ENCODE measurements around the gene NFATC2IP.
"Not testable (repeated sequence)": the region's sequence is repeated elsewhere in the genome, so short reads cannot be mapped to it uniquely, and the experiment has no call there.

Gene NFATC2IP

GRCh38 chr16:28998837-28999236 lies 48.1 kb downstream of the NFATC2IP start:
- DNase-seq (ENCODE audit: low read depth) = no peak

GRCh38 chr16:28999577-28999976 lies 48.8 kb downstream of the NFATC2IP start:
- DNase-seq (ENCODE audit: low read depth) = no peak

- no peak for DNase-seq (ENCODE audit: low read depth)
Observed at GRCh38 chr16:29000019-29000418, 49.3 kb downstream of the NFATC2IP start.

GRCh38 chr16:29004496-29005139 lies 53.9 kb downstream of the NFATC2IP start:
- DNase-seq (ENCODE audit: low read depth) = not testable (repeated sequence)

- DNase-seq (ENCODE audit: low read depth) = no peak
Observed at GRCh38 chr16:29007730-29008593, 57.2 kb downstream of the NFATC2IP start.

GRCh38 chr16:29009050-29009837 lies 58.5 kb downstream of the NFATC2IP start:
- DNase-seq (ENCODE audit: low read depth) = no peak

GRCh38 chr16:29009838-29010166 lies 59.1 kb downstream of the NFATC2IP start:
- no peak for DNase-seq (ENCODE audit: low read depth)

- DNase-seq (ENCODE audit: low read depth) = no peak
Observed at GRCh38 chr16:29011112-29011511, 60.4 kb downstream of the NFATC2IP start.

- DNase-seq (ENCODE audit: low read depth) = no peak
Observed at GRCh38 chr16:29011851-29012250, 61.1 kb downstream of the NFATC2IP start.

- DNase-seq (ENCODE audit: low read depth) = no peak
Observed at GRCh38 chr16:29012913-29013553, 62.3 kb downstream of the NFATC2IP start.

GRCh38 chr16:29014561-29015069 lies 63.9 kb downstream of the NFATC2IP start:
- no peak for DNase-seq (ENCODE audit: low read depth)
